Neural crest cell (in vitro differentiated cells): ENCODE results near the gene CHST13. TPM values are rescaled to one million over a fixed set of nuclear protein-coding genes. Genes with fewer than 3 reads are reported as not detected.

Experiments used
- DNase-seq: peaks from one replicate; pipeline ENCODE4 v3.0.0; 2021; ENCODE audit warnings: low read depth, mixed read lengths, low spot score
- H3K27ac Mint-ChIP-seq: one replicate; pipeline ENCODE4 v1.8.0; 2021; ENCODE audit warnings: mild to moderate bottlenecking, mixed read lengths; ENCODE audit not compliant: unreplicated experiment
- H3K27me3 Mint-ChIP-seq: 2 replicates; pipeline ENCODE4 v1.8.0; 2021; ENCODE audit warnings: low read depth, mild to moderate bottlenecking, mixed read lengths
- H3K36me3 Mint-ChIP-seq: 2 replicates; pipeline ENCODE4 v1.8.0; 2021; ENCODE audit warnings: low read depth, mild to moderate bottlenecking, mixed read lengths
- H3K4me1 Mint-ChIP-seq: 2 replicates; pipeline ENCODE4 v1.8.0; 2021; ENCODE audit warnings: mixed read lengths
- H3K4me3 Mint-ChIP-seq: one replicate; pipeline ENCODE4 v1.8.0; 2021; ENCODE audit warnings: mild to moderate bottlenecking, mixed read lengths
- H3K9me3 Mint-ChIP-seq: 2 replicates; pipeline ENCODE4 v1.8.0; 2021; ENCODE audit warnings: mixed read lengths
- total RNA-seq: library from RNA; stranded (reverse); gene quantifications from 2 replicates; pipeline ENCODE4 v1.2.1, GENCODE V29; 2021
- TF ChIP-seq, protein P1 (sequence below): fragments of 200-600 bp; sonication (generic); conservative IDR thresholded peaks from 2 replicates; pipeline ENCODE4 v1.5.0; 2021; ENCODE audit warnings: antibody characterized with exemption, mild to moderate bottlenecking

The CHST13 gene
- total RNA-seq, 1 donor from 2014 or later, result 0.19 TPM

DNA sequence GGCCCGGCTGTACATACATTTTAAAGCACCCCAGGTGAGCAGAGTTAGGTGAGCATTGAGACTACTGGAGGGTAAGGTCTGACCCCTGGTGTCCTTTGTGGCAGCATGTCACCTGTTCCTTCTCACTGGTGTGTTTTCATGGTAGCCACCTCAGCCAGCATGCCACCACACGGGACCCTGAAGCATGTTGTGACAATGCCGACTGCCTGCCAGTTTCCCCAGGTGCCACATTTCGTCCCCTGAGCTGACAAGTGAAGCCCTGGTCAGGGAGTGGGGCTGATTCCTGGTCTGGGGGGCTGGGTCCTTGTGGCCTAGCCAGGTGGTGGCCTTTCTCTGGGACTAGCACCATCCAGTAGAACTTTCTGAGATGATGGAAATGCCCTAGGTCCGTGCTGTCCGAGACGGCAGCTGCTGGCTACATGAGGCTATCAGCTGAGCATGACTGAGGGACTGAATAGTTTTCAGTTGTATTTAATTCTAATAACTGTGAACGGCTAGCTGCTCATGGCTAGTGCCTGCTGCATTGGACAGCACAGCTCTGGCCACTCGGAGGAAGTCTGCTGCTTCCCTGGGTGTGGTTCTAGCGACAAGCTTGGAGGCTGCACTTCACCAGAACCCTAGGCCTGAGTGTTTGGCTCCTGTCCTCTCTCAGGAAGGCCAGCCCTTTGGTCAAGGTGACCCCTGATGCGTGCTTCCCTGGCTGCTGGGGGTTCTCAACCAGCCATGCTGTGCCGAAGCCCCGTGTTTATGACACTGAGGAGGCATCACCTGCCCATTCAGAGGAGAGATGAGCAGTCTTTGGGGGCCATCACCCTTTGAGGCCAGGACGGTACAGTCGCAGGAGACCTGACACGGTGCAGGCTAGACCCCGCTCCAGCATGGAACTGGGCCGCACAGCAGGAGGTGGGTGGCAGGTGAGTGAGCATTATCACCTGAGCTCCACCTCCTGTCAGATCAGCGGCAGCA, 30.9 kb downstream of the CHST13 start:
- TF ChIP-seq, protein P1, sequence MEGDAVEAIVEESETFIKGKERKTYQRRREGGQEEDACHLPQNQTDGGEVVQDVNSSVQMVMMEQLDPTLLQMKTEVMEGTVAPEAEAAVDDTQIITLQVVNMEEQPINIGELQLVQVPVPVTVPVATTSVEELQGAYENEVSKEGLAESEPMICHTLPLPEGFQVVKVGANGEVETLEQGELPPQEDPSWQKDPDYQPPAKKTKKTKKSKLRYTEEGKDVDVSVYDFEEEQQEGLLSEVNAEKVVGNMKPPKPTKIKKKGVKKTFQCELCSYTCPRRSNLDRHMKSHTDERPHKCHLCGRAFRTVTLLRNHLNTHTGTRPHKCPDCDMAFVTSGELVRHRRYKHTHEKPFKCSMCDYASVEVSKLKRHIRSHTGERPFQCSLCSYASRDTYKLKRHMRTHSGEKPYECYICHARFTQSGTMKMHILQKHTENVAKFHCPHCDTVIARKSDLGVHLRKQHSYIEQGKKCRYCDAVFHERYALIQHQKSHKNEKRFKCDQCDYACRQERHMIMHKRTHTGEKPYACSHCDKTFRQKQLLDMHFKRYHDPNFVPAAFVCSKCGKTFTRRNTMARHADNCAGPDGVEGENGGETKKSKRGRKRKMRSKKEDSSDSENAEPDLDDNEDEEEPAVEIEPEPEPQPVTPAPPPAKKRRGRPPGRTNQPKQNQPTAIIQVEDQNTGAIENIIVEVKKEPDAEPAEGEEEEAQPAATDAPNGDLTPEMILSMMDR, result no peak
- no peaks in the 10 kb centered on the region for H3K36me3 Mint-ChIP-seq
- H3K4me3 Mint-ChIP-seq, result no peak overlapping the region
- no peak for DNase-seq
- H3K9me3 Mint-ChIP-seq, result no peaks in the 10 kb centered on the region
- H3K4me1 Mint-ChIP-seq, result no peaks in the 10 kb centered on the region
- no peak overlapping the region for H3K27ac Mint-ChIP-seq
- peaks cover 1% of the 10 kb centered on the region for H3K27me3 Mint-ChIP-seq

DNA sequence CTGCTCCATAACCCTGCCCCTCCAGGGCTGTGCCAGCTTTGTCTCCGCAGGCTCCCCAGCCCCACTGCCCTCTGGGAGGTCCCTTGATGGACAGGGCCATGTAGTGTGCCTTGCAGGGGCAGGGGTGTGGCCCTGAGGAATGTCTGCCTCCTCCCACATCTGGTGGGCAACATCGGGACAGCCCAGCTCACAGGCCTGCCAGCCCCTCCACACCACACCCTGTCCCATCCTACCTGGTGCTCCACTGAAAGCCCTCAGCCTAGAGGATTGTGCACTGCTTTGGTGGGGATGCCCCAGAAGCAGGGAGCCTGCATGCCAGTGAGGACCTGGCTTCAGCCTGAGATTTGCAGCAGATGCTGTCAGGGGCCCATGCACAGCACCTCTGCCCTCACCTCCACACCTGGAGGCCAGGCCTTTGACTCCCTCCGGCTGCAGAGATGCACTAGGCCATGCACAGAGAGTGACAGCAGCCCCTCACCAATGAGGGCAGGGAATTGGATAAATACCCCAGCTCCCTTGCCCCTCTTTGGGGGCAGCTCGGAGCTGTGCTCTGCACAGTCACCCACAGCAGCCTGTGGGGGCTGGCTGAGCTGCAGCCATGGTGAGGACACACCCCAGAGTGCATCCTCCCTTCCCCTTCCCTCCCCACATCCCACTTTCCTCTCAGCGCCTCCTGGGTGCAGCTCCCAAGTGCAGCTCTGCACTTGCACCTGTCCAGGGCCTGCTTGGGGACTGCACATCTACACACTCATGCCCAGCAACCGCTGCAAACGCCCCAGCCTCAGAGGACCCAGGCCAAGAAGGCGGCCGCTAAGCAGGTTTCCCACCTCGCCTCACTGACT, 32.1 kb downstream of the CHST13 start:
- H3K4me1 Mint-ChIP-seq, result no peaks in the 10 kb centered on the region
- H3K27ac Mint-ChIP-seq, result no peak overlapping the region
- H3K9me3 Mint-ChIP-seq, result no peaks in the 10 kb centered on the region
- peaks cover 4% of the 10 kb centered on the region for H3K27me3 Mint-ChIP-seq
- TF ChIP-seq, protein P1, result no peak
- H3K4me3 Mint-ChIP-seq, result no peak overlapping the region
- H3K36me3 Mint-ChIP-seq, result no peaks in the 10 kb centered on the region
- no peak for DNase-seq

DNA sequence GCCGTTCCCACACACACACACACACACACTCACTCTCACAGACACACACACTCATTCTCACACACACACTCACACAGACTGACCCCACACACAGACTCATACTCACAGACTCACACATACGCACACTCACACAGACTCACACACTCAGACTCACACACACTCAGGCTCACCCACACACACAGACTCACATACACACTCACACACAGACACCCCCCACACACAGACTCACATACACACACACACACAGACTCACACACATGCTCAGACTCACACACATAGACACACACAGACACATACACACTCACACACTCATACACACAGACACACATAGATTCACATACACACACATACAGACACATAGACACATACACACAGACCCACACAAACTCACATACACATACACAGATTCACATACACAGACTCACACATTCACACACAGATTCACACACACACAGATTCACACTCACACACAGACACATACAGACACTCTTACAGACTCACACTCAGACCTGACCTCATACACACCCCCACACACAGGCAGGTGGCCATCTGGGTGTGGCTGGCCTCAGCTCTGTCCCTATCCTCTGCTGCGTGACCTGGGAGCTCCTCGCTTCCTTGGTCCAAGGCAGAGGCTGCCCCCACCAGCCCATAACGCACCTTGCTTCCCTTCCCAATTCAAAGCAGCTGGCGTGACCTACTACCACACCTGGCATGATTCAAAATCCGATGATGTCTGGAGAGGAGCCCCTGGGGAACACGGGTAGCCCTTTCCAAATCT, 32.9 kb downstream of the CHST13 start:
- Mint-ChIP-seq H3K4me1 (no peaks in the 10 kb centered on the region), H3K27me3 (peaks cover 4% of the 10 kb centered on the region), H3K9me3 (no peaks in the 10 kb centered on the region), H3K4me3 (no peak overlapping the region), H3K36me3 (no peaks in the 10 kb centered on the region), H3K27ac (no peak overlapping the region)
- DNase-seq, result no peak
- TF ChIP-seq, protein P1, result no peak

DNA sequence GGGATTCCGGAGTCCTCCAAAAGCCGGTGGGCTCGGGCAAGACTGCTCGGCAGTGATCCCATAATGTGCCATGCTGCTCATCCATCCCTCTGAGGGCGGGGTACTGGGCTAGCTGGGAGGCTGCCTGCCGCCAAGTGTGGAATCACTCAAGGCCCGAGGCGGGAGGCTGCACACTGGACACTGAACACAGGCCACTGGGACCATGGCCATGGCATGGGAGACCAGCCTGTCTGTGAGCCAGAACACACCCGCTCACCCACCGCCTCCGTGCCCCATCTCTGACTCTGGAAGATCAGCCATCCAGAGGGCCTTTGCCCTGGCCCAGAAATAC, 33.4 kb downstream of the CHST13 start:
- Mint-ChIP-seq H3K36me3 (no peaks in the 10 kb centered on the region), H3K4me1 (no peaks in the 10 kb centered on the region), H3K4me3 (no peak overlapping the region), H3K27ac (no peak overlapping the region), H3K9me3 (peaks cover 2% of the 10 kb centered on the region), H3K27me3 (peaks cover 4% of the 10 kb centered on the region)
- no peak for DNase-seq
- TF ChIP-seq, protein P1, result no peak

DNA sequence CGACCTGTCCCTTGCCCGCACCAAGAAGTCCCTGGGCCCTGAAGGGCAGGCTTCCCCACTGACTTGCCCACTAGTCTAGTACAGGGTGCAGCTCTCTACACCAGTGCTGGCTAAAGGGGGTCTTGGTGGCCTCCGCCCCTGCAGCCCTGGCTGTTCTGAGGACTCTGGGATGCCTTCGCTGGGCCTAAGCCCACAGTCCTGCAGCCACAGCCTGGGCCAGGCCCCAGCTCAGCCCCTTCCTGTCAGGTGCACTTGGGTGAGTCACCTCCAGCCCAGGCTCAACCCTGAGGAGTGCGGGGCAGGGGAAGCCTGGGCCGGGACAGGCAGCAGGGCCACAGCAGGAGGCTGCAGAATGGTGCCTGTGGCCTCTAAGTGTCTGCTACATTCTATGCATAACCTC, 33.8 kb downstream of the CHST13 start:
- no peak overlapping the region for H3K4me3 Mint-ChIP-seq
- no peaks in the 10 kb centered on the region for H3K36me3 Mint-ChIP-seq
- H3K9me3 Mint-ChIP-seq, result peaks cover 4% of the 10 kb centered on the region
- H3K27ac Mint-ChIP-seq, result no peak overlapping the region
- peaks cover 4% of the 10 kb centered on the region for H3K27me3 Mint-ChIP-seq
- H3K4me1 Mint-ChIP-seq, result no peaks in the 10 kb centered on the region
- no peak for DNase-seq
- TF ChIP-seq, protein P1, result no peak
